Naive B cell (primary cell): ENCODE results near the gene LPP. TPM values are rescaled to one million over a fixed set of nuclear protein-coding genes. Genes with fewer than 3 reads are reported as not detected.

Experiments
- ATAC-seq, 2 donors: fragments of 150-1000 bp; cut with Tn5 transposase; 2 replicates each; pipeline ENCODE4 v1.10.0; 2021; ENCODE audit warnings: low read depth in 2 of 2, mild to moderate bottlenecking in 2 of 2, moderate library complexity in 2 of 2
- DNase-seq: peaks from one replicate; pipeline ENCODE4 v3.0.0; 2022
- H3K27ac Mint-ChIP-seq, 6 donors: one replicate each; pipeline ENCODE4 v1.8.0; 2020 to 2022; ENCODE audit warnings: mild to moderate bottlenecking in 6 of 6, mixed read lengths in 6 of 6, moderate library complexity in 5 of 6, inconsistent platforms in 2 of 6
- H3K27me3 Mint-ChIP-seq, 3 donors: one replicate each; pipeline ENCODE4 v1.8.0; 2021 to 2022; ENCODE audit warnings: mixed read lengths in 3 of 3, mild to moderate bottlenecking in 1 of 3
- H3K36me3 Mint-ChIP-seq, 2 donors: one replicate each; pipeline ENCODE4 v1.8.0; 2020 to 2022; ENCODE audit warnings: mixed read lengths in 2 of 2, inconsistent platforms in 1 of 2, mild to moderate bottlenecking in 1 of 2
- H3K4me1 Mint-ChIP-seq, 3 donors: one replicate each; pipeline ENCODE4 v1.8.0; 2020 to 2022; ENCODE audit warnings: mixed read lengths in 3 of 3, inconsistent platforms in 1 of 3, mild to moderate bottlenecking in 1 of 3, moderate library complexity in 1 of 3
- H3K4me3 Mint-ChIP-seq, 8 donors: one replicate each; pipeline ENCODE4 v1.8.0; 2020 to 2022; ENCODE audit warnings: mild to moderate bottlenecking in 8 of 8, mixed read lengths in 8 of 8, moderate library complexity in 8 of 8, inconsistent platforms in 2 of 8
- H3K9me3 Mint-ChIP-seq, 7 donors: one replicate each; pipeline ENCODE4 v1.8.0; 2020 to 2022; ENCODE audit warnings: mixed read lengths in 7 of 7, mild to moderate bottlenecking in 5 of 7, inconsistent platforms in 2 of 7, moderate library complexity in 1 of 7
- polyA plus RNA-seq, 6 donors: library from polyadenylated mRNA; unstranded; fragments of 300-500 nt; fragmentation: Illumina TruSeq; gene quantifications; one replicate each; pipeline ENCODE4 v1.2.3, GENCODE V29; 2021; ENCODE audit warnings: low read depth in 6 of 6

LPP gene
- polyA plus RNA-seq, 6 donors from 2014 or later: 9.6 to 58.6 (median 25.4) TPM

GRCh38 chr3:188684276-188684675, 530.3 kb downstream of the LPP start:
- H3K4me3 Mint-ChIP-seq: no peak overlapping the region
- H3K4me1 Mint-ChIP-seq: peaks cover 30 to 40% (median 32%) of the 10 kb centered on the region in 3 donors
- H3K27ac Mint-ChIP-seq: peak overlapping the region in 1 of 6 donors; percentile 49
- DNase-seq: no peak
- no peak for ATAC-seq
- H3K27me3 Mint-ChIP-seq: no peaks in the 10 kb centered on the region
- peaks cover 0 to 8% of the 10 kb centered on the region in 2 donors for H3K36me3 Mint-ChIP-seq
- H3K9me3 Mint-ChIP-seq: peaks cover 0 to 5% (median 0%) of the 10 kb centered on the region in 7 donors

- Mint-ChIP-seq H3K36me3 (peaks cover 0 to 8% of the 10 kb centered on the region in 2 donors), H3K9me3 (peaks cover 0 to 5% (median 0%) of the 10 kb centered on the region in 7 donors), H3K27me3 (no peaks in the 10 kb centered on the region), H3K27ac (peak overlapping the region in 1 of 6 donors; percentile 43), H3K4me3 (no peak overlapping the region), H3K4me1 (peaks cover 27 to 42% (median 30%) of the 10 kb centered on the region in 3 donors)
- ATAC-seq: no peak
- no peak for DNase-seq
Observed at GRCh38 chr3:188685789-188686188, 531.8 kb downstream of the LPP start.

GRCh38 chr3:188686324-188686723, 532.4 kb downstream of the LPP start:
- peak; percentile 12 for DNase-seq
- peak; percentile 90 to 93 for ATAC-seq
- Mint-ChIP-seq H3K9me3 (peaks cover 0 to 5% (median 0%) of the 10 kb centered on the region in 7 donors), H3K4me1 (peaks cover 27 to 45% (median 30%) of the 10 kb centered on the region in 3 donors), H3K36me3 (peaks cover 0 to 8% of the 10 kb centered on the region in 2 donors), H3K4me3 (peak overlapping the region in 7 of 8 donors; percentile 29 to 80 (median 48)), H3K27me3 (no peaks in the 10 kb centered on the region), H3K27ac (peak overlapping the region; percentile 26 to 90 (median 61))

- Mint-ChIP-seq H3K36me3 (peaks cover 0 to 8% of the 10 kb centered on the region in 2 donors), H3K4me1 (peaks cover 26 to 40% (median 27%) of the 10 kb centered on the region in 3 donors), H3K4me3 (peak overlapping the region in 2 of 8 donors; percentile 40 to 41), H3K9me3 (peaks cover 0 to 5% (median 0%) of the 10 kb centered on the region in 7 donors), H3K27me3 (no peaks in the 10 kb centered on the region), H3K27ac (peak overlapping the region in 2 of 6 donors; percentile 42 to 43)
- DNase-seq (no peak), ATAC-seq (no peak)
Observed at GRCh38 chr3:188687389-188687788, 533.4 kb downstream of the LPP start.

GRCh38 chr3:188689101-188689574, 535.2 kb downstream of the LPP start:
- H3K4me1 Mint-ChIP-seq: peaks cover 21 to 40% (median 26%) of the 10 kb centered on the region in 3 donors
- H3K4me3 Mint-ChIP-seq: no peak overlapping the region
- peaks cover 0 to 5% (median 0%) of the 10 kb centered on the region in 7 donors for H3K9me3 Mint-ChIP-seq
- no peak overlapping the region for H3K27ac Mint-ChIP-seq
- H3K27me3 Mint-ChIP-seq: no peaks in the 10 kb centered on the region
- ATAC-seq: no peak
- DNase-seq: no peak
- peaks cover 0 to 8% of the 10 kb centered on the region in 2 donors for H3K36me3 Mint-ChIP-seq

GRCh38 chr3:188690064-188690463, 536.1 kb downstream of the LPP start:
- ATAC-seq: no peak
- Mint-ChIP-seq H3K36me3 (peaks cover 0 to 4% of the 10 kb centered on the region in 2 donors), H3K27me3 (no peaks in the 10 kb centered on the region), H3K4me3 (no peak overlapping the region), H3K27ac (no peak overlapping the region), H3K9me3 (peaks cover 0 to 3% (median 0%) of the 10 kb centered on the region in 7 donors), H3K4me1 (peaks cover 19 to 36% (median 26%) of the 10 kb centered on the region in 3 donors)
- no peak for DNase-seq

- no peak overlapping the region for H3K27ac Mint-ChIP-seq
- H3K4me1 Mint-ChIP-seq: peaks cover 15 to 33% (median 23%) of the 10 kb centered on the region in 3 donors
- no peaks in the 10 kb centered on the region for H3K27me3 Mint-ChIP-seq
- no peak for ATAC-seq
- H3K36me3 Mint-ChIP-seq: no peaks in the 10 kb centered on the region
- no peak for DNase-seq
- H3K9me3 Mint-ChIP-seq: no peaks in the 10 kb centered on the region
- H3K4me3 Mint-ChIP-seq: no peak overlapping the region
Observed at GRCh38 chr3:188691004-188691403, 537.0 kb downstream of the LPP start.

- Mint-ChIP-seq H3K9me3 (no peaks in the 10 kb centered on the region), H3K4me3 (no peak overlapping the region), H3K27me3 (no peaks in the 10 kb centered on the region), H3K27ac (no peak overlapping the region), H3K36me3 (no peaks in the 10 kb centered on the region), H3K4me1 (peaks cover 9 to 27% (median 20%) of the 10 kb centered on the region in 3 donors)
- ATAC-seq: no peak
- DNase-seq: no peak
Observed at GRCh38 chr3:188691665-188692064, 537.7 kb downstream of the LPP start.

- Mint-ChIP-seq H3K9me3 (no peaks in the 10 kb centered on the region), H3K4me1 (peaks cover 6 to 22% (median 17%) of the 10 kb centered on the region in 3 donors), H3K4me3 (no peak overlapping the region), H3K27me3 (no peaks in the 10 kb centered on the region), H3K36me3 (no peaks in the 10 kb centered on the region), H3K27ac (no peak overlapping the region)
- no peak for DNase-seq
- no peak for ATAC-seq
Observed at GRCh38 chr3:188692700-188693099, 538.7 kb downstream of the LPP start.

- no peaks in the 10 kb centered on the region for H3K36me3 Mint-ChIP-seq
- H3K27ac Mint-ChIP-seq: no peak overlapping the region
- H3K4me1 Mint-ChIP-seq: peaks cover 6 to 19% (median 17%) of the 10 kb centered on the region in 3 donors
- ATAC-seq (no peak), DNase-seq (no peak)
- H3K9me3 Mint-ChIP-seq: no peaks in the 10 kb centered on the region
- H3K4me3 Mint-ChIP-seq: no peak overlapping the region
- H3K27me3 Mint-ChIP-seq: no peaks in the 10 kb centered on the region
Observed at GRCh38 chr3:188693435-188693834, 539.5 kb downstream of the LPP start.

GRCh38 chr3:188695241-188695640, 541.3 kb downstream of the LPP start:
- Mint-ChIP-seq H3K27me3 (no peaks in the 10 kb centered on the region), H3K27ac (peak overlapping the region in 1 of 6 donors; percentile 6), H3K4me1 (peaks cover 12 to 32% (median 28%) of the 10 kb centered on the region in 3 donors), H3K4me3 (no peak overlapping the region), H3K9me3 (no peaks in the 10 kb centered on the region), H3K36me3 (no peaks in the 10 kb centered on the region)
- no peak for ATAC-seq
- no peak for DNase-seq

- H3K9me3 Mint-ChIP-seq: no peaks in the 10 kb centered on the region
- ATAC-seq (peak; percentile 55 to 75), DNase-seq (peak; percentile 14)
- peak overlapping the region in 2 of 6 donors; percentile 10 to 80 for H3K27ac Mint-ChIP-seq
- no peaks in the 10 kb centered on the region for H3K27me3 Mint-ChIP-seq
- no peaks in the 10 kb centered on the region for H3K36me3 Mint-ChIP-seq
- peak overlapping the region in 1 of 8 donors; percentile 65 for H3K4me3 Mint-ChIP-seq
- peaks cover 14 to 43% (median 33%) of the 10 kb centered on the region in 3 donors for H3K4me1 Mint-ChIP-seq
Observed at GRCh38 chr3:188697127-188697526, 543.2 kb downstream of the LPP start.

GRCh38 chr3:188698436-188698835, 544.5 kb downstream of the LPP start:
- Mint-ChIP-seq H3K9me3 (no peaks in the 10 kb centered on the region), H3K4me3 (no peak overlapping the region), H3K36me3 (no peaks in the 10 kb centered on the region), H3K27me3 (no peaks in the 10 kb centered on the region), H3K27ac (no peak overlapping the region), H3K4me1 (peaks cover 16 to 39% (median 33%) of the 10 kb centered on the region in 3 donors)
- DNase-seq (no peak), ATAC-seq (no peak)

- Mint-ChIP-seq H3K4me3 (no peak overlapping the region), H3K27ac (peak overlapping the region in 1 of 6 donors; percentile 47), H3K4me1 (peaks cover 25 to 39% (median 35%) of the 10 kb centered on the region in 3 donors), H3K9me3 (no peaks in the 10 kb centered on the region), H3K36me3 (no peaks in the 10 kb centered on the region), H3K27me3 (no peaks in the 10 kb centered on the region)
- DNase-seq: no peak
- ATAC-seq: no peak
Observed at GRCh38 chr3:188700501-188700900, 546.5 kb downstream of the LPP start.
